ENCODE measurements around the gene PTPRS. TPM values are rescaled to one million over a fixed set of nuclear protein-coding genes. Genes with fewer than 3 reads are reported as not detected.
"Not testable (repeated sequence)": the region's sequence is repeated elsewhere in the genome, so short reads cannot be mapped to it uniquely, and the experiment has no call there.

The PTPRS gene
- total RNA-seq, result 7.3 TPM

DNA sequence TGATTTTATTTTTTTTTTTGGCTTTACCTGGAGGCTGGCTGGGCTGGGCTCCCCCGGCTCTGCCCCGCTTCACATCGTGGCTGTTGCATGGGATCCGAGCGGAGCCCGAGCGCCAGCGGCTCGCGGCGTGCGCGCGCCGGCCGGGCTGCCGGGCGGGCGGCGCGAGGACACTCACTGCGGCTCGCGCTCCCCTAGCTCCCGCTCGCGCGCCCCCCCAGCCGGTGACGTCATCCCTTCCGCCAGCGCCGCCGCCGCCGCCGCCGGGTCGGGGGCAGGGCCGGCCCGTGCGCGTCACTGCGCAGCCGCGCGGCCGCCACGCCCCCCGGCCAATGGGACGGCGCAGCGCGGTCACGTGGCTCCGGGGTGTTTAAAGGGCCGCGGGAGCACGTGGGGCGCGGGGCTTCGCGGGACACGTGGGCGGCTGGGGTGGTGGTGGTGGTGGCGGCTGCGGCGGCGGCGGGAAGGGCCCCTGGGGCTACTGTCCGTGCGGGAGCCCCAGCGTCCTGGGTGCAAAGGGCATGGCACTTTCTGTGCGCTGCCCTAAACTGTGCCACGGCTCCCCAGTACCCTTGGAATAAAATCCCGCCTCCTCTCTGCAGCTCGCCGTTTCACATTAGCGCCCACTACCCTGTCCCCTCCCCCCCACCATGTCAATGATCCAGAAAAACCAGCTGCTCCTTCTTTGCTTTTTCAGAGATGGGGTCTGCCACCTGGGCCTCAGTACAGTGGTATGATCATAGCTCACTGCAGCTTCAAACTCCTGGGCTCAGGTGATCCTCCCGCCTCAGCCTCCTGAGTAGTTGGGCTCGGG, at the start of gene PTPRS:
Gene PTPRS (minus strand): TSS at position 176 of the 811 bp plus-strand sequence. CDS start 54,672 bp downstream, outside the sequence.
- DNase-seq (ENCODE audit: low spot score), result peak; percentile 57
- ATAC-seq, result peak; percentile 75

DNA sequence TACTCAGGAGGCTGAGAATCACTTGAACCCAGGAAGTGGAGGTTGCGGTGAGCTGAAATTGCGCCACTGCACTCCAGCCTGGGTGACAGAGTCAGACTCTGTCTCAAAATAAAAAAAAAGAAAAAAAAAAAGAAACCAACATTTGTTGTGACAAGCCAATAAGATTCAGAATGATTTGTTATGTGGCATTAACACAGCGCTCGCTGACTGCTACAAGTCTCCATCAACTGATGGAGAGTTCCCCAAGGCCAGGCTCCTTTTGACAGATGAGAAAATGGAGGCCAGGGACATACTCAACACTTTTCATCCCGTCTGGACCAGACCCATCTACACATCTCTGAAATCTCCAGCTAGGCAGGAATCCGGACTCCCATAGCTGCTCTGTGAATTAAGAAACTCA, 48.7 kb upstream of the PTPRS start:
- ATAC-seq, result no peak
- no peak for DNase-seq (ENCODE audit: low spot score)

DNA sequence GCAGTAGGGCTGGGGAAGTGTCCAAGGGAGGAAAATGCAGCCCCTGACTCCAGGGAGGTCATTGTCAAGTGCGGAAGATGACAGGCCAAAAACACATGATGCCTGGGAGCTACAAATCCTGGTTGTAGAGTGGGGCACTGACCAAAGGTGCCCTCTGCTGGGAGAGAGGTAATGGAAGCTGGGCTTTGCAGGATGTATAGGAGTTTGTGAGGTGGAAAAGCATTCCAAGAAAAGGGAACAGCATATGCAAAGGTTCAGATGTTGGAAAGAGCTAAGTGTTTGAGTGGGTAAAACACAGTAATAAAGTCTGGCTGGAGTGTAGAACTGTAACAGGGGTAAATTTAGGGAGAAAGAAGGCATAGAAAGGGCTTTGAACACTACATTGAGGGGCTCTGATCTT, 46.9 kb upstream of the PTPRS start:
- ATAC-seq (no peak), DNase-seq (ENCODE audit: low spot score) (no peak)

DNA sequence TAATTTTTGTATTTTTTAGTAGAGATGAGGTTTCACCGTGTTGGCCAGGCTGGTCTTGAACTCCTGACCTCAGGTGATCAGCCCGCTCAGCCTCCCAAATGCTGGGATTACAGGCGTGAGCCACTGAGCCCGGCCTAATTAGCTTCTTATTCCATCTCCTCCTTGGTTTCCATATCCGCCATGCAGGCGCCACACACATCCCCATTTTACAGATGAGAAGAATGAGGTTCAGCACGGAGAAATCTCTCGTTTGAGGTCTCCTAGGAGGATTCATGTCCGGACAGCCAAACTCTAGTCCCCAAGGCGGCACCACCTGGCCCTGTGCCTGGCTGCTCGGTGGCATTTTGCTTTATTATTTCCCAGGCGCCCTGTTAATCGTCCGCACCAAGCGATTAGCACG, 46.2 kb upstream of the PTPRS start:
- no peak for DNase-seq (ENCODE audit: low spot score)
- no peak for ATAC-seq

DNA sequence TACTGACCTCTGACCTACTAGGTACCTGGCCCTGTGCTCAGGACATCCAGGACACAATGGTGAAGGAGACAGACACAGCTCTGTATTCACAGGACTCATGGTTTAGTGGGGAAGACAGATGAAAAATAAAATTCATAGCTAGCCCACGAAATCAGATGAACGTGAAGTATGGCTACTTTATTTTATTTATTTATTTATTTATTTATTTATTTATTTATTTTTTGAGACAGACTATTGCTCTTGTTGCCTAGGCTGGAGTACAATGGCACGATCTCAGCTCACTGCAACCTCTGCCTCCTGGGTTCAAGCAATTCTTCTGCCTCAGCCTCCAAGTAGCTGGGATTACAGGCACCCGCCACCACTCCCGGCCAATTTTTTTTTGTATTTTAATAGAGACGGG, 40.6 kb upstream of the PTPRS start:
- DNase-seq (ENCODE audit: low spot score); ATAC-seq: not testable (repeated sequence)

DNA sequence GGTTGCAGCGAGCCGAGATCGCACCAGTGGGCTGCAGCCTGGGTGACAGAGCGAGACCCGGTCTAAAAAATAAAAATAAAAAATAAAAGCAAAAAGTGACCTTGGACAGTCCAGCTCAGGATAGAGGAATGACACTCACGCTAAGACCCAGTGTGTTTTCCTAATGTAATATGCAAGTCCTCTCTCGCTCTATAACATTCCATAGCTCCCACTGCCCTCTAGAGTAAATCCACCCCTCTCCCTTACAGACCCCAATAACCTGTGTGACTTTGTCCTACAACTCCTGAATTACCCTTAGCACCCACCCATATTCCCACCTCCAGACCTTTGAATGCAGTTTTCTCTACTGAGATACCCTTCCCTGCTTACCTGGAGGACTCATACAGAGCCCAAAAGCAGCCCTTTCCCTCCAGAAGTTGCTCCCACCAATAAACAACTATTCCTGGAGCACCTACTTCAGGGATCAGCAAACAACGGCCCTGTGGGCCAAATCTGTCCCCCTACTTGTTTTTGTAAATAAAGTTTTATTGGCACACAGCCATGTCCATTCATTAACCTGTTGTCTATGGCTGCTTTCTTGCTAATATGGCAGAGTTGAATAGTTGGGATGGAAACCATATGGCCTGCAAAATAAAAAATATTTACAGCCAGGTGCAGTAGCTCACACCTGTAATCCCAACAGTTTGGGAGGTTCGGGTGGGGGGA, 39.8 kb upstream of the PTPRS start:
- no peak for DNase-seq (ENCODE audit: low spot score)
- ATAC-seq, result no peak

DNA sequence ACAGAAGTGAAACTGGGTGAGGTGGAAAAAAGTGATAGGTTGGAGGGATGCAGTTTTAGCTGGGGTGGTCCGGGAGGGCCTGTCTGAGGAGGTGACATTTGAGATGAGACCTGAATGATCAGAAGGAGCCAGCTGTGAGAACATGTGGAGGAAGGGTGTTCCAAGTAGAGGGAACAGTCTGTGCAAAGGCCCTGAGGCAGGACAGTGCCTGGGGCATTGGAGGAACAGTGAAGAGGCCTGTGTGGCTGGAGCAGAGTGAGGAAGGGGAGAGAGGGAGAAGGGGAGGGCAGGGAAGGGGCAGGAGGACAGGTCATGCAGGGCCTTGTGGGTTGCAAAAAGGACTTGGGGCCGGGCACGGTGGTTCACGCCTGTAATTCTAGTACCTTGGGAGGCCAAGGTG, 36.3 kb upstream of the PTPRS start:
- no peak for DNase-seq (ENCODE audit: low spot score)
- ATAC-seq, result no peak

DNA sequence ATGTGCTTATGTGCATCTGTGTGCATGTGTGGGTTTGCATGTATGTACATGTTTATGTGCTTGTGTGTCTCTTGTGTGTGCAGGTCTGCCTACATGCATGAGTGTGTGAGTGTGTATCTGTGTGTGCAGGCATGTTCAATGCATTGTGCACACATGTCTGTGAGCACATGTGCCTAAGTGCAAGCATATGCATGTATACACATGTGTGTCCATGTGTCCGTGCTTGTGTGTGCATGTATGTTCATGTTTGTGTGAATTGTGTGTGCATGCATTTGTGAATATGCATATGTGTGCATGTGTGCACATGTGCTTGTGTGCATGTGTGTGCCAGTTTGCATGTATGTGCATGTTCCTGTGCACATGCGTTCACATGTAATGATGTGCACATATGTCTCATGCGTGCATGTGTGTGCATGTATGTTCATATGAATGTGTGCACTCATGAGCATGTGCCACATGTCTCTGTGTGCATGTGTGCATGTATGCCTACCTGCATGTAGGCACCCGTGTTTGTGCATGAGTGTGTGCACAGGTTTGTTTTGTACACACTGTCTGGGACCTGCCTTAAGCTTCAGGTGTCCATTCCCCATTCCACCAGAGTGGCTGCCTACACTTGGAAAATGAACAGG, 32.1 kb upstream of the PTPRS start:
- DNase-seq (ENCODE audit: low spot score), result no peak

DNA sequence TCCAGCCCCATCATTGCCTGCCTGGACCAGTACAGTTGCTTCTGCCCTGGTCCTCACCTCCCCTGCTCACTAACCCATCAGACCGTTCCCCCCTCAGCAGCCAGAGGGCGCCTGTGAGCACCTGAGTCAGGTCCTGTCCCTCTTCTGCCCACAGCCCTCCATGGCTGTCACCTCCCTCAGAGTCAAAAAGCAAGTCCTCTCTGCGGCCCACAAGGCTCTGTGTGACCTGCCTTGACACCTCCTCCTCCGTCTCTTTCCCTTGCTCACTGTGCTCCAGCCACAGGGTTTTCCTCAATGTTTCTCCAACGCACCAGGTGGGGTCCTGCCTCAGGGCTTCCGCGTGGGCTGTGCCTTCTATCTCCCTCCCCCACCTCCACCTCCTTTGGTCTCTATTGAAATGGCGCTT, 29.4 kb upstream of the PTPRS start:
- ATAC-seq, result peak; percentile 81
- peak; percentile 60 for DNase-seq (ENCODE audit: low spot score)

More for the DNA sequence above, 32.1 kb upstream of the PTPRS start:
- ATAC-seq, result no peak

DNA sequence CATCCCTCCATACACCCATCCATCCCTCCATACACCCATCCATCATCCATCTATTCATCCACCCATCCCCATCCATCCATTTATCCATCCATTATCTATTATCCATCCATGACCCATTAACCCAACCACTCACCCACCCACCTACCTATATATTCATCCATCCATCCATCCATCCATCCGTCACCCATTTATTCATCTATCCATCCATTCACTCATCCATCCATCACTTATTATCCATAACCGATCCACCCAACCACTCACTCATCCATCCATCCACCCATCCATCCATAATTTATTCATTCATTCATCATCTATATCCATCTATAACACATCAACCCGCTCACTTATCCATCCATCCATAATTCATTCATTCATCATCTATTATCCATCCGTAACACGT, 28.7 kb upstream of the PTPRS start:
- ATAC-seq (no peak), DNase-seq (ENCODE audit: low spot score) (no peak)

DNA sequence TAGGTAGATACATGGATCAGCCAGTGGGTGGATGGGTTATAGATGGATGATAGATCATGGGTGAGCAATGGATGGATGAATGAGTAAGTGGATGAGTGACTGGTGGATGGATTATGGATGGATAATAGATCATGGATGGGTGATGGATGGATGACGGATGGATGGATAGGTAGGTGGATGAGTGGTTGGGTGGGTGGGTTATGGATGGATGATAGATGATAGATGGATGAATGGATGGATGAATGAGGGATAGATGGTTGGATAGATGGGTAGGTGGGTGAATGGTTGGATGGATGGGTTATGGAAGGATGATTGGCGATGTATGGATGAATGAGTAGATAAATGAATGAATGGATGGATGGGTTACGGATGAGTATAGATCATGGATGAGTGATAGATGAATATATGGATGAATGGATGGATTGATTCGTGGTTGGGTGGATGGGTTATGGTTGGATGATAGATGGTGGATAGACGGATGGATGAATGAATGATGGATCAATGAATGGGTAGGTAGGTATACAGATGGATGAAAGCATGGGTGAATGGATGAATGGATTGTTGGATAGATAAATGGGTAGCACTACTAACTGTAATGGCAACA, 27.0 kb upstream of the PTPRS start:
- DNase-seq (ENCODE audit: low spot score), result no peak
- ATAC-seq, result no peak

DNA sequence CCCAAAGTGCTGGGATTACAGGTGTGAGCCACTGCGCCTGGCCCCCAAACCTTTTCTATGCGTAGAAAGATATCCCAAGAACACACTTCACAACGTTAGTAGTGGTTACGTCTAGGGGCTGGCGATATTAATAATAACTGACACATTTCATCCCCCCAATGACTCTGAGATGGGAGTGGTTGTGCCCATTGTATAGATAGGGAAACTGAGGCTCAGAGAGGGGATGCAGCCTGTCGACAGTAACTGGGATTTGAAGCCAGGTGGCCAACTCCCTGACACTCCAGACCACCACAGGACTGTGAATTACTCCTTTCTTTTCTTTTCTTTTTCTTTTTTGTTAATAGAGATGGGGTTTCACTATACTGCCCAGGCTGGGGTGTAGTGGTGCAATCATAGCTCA, 25.3 kb upstream of the PTPRS start:
- DNase-seq (ENCODE audit: low spot score) (no peak), ATAC-seq (no peak)

DNA sequence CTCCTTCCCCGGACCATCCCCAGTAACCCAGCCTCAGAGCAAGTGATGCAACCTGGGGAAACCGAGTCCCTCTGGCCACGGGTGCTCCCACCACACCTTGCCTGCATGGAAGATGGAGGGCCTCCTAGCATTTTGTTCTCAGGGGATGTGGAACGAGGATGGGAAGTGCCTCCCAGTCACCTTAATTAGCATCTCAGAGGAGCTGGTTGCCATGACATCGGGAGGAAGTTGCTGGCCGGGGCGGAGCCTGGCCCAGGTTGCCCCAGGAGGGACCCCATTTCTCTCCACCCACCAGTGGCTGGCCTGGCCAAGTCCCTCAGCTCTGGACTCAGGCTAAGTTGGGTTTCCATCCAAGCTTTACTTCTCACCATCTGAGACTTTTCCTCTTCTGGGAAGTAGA, 24.1 kb upstream of the PTPRS start:
- ATAC-seq (no peak), DNase-seq (ENCODE audit: low spot score) (no peak)

DNA sequence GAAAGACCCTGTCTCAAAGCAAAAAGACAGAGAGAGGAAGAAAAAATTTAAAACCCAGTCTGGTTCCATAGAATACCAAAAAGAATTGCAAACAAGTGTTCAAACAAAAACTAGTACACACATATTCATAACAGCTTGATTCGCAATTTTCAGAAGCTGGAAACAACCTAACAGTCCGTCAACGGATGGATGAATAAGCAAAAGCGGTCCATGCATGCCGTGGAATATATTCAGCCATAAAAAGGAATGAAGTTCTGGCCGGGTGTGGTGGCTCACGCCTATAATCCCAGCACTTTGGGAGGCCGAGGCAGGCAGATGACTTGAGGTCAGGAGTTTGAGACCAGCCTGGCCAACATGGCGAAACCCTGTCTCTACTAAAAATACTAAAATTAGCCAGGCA, 21.2 kb upstream of the PTPRS start:
- not testable (repeated sequence) for DNase-seq (ENCODE audit: low spot score); ATAC-seq

DNA sequence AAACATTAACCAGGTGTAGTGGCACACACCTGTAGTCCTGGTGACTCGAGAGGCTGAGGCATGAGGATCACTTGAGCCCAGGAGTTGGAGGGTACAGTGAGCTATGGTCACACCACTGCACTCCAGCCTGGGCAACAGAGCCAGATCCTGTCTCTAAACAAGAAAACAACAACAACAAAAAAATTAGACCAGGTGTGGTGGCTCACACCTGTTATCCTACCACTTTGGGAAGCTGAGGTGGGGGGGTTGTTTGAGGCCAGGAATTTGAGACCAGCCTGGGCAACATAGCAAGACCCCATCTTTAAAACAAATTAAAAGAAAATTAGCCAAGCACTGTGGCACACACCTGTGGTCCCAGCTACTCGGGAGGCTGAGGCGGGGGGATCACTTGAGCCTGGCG, 20.8 kb upstream of the PTPRS start:
- ATAC-seq, result no peak
- no peak for DNase-seq (ENCODE audit: low spot score)

DNA sequence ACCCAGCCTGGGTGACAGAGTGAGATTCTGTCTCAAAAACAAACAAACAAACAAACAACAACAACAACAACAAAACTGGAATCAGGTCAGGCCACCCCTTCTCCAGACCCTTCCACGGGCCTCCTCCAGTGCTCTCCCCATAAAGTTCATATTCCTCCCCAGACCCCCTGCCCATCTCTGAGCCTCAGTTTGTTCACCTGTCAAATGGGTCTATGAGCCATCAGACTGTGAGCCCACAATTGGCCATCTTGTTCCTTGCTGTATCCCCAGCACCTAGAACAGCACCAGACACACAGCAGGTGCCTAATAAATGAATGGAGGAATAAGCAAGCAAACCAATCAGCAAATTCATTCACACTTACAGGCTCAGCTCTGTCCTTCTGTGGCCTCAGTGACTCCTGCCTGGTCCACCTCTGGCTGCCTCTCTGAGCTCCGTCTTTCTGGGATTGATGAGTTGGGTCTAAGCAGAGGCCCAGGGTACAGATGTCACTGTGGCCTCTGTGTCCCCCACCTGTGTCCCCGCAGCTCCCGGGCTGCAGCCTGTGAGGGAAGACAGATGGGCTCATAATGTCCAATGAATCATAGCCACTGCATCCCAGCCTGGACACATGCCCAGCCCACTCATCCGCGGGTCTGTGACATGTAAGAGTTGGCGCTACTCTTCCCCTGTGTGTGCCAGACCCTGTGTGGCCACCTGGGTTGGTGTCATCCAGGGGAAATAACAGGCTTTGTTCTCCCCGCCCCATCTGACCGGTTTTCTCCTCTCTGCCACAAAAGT, 19.6 kb upstream of the PTPRS start:
- ATAC-seq (no peak), DNase-seq (ENCODE audit: low spot score) (no peak)

DNA sequence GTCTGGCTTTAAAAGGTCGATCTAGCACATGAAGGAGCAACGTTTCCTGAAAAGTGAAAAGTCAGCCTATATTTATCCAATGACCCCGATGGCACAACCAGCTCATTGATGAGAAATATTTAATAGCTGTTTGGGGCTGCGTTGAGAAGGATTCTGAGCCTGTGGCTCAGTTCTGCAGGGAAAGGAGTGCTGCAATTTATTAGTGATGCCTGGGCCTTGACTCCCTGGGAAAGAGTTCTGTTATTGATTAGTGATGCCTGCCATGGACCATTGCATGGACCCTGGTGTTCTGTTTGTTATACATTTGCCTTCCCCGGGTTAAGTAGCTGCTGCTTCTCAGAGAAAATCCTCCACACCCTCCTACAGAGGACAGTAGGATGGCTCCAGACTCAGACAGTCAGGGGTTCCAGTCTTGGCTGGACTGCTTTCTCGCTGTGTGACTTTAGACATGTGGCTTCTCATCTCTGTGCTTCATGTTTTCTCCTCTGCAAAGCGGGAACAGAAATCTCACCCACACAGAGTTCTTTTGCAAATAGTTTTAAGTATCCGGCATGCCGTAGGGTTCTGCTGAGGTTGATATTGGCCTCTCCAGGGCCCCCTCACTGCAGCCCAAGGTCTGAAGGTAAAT, 17.7 kb upstream of the PTPRS start:
- DNase-seq (ENCODE audit: low spot score) (no peak), ATAC-seq (no peak)

DNA sequence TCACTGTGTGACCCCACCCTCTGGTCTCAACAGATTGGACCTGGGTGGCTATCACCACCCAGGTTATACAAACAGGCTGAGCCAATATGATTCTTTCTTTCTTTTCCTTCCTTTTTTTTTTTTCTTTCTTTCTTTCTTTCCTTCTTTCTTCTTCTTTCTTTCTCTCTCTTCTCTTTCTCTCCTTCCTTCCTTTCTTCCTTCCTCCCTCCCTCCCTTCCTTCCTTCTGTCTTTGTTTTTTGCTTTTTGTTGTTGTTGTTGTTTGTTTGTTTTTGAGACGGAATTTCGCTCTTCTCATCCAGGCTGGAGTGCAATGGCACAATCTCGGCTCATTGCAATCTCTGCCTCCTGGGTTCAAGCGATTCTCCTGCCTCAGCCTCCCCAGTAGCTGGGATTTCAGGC, 17.0 kb upstream of the PTPRS start:
- DNase-seq (ENCODE audit: low spot score) (no peak), ATAC-seq (no peak)

DNA sequence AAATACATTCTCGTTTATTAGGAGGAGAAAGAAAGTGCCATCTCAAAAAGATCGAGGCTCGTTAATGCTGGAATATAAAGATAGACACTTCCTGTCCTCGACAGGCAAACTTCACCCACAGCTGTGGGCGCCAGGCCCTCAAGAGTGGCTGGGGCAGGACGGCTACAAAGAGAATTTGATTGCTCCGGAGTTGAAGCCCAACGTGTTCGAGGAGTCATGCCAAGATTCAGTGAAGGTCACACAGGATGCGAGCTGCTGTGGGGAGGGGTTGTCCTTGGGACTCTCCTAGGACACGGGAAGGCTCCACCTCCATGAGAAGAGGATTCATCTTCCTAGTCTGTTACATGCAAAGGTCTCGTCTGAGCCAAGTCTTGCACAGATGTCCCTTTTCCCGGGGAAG, 16.3 kb upstream of the PTPRS start:
- no peak for ATAC-seq

DNA sequence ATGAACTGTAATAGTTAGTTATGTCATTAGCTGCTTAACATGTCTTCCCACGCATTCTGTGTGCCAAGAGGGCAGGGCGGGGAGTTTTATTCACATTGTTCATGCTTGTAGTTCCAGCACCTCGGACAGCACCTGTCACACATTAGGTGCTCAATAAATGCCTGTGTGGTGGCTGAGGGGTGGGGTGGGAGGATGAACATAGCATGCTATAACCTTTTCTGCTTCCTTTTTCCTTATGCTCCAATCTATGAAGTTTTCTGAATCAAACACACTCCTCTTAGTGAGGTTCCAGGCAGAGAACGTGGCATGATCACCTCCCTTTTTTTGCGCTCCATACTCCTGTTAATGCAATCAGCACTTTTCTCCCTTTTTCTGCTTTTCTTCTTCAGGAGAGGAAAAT, 15.8 kb upstream of the PTPRS start:
- ATAC-seq (no peak), DNase-seq (ENCODE audit: low spot score) (no peak)

More for the DNA sequence above, 16.3 kb upstream of the PTPRS start:
- no peak for DNase-seq (ENCODE audit: low spot score)

Measured in left lobe of liver (tissue), 2 donors.